K562 (cell line): ENCODE data around the gene DUSP28. TPM values are rescaled to one million over a fixed set of nuclear protein-coding genes. Genes with fewer than 3 reads are reported as not detected.
A peak's percentile ranks its signal among the peaks of the same experiment; 100 is the strongest.

Experiments used
- FIP1L1 ChIP-seq: fragments of 200-400 bp; formaldehyde crosslinking; IDR thresholded peaks from 2 replicates; pipeline ENCODE4 v1.6.1; 2018; ENCODE audit warnings: mild to moderate bottlenecking, low read depth, low read length; ENCODE audit not compliant: poor library complexity, severe bottlenecking
- HDAC1 ChIP-seq, 2 experiments: fragments of 450-650 bp; IDR thresholded peaks; 2 replicates each; pipeline ENCODE4 v1.6.1; 2016 to 2017; ENCODE audit warnings: inconsistent platforms in 1 of 2, mild to moderate bottlenecking in 1 of 2, moderate library complexity in 1 of 2
- HDAC3 ChIP-seq: fragments of 450-650 bp; IDR thresholded peaks from 2 replicates; pipeline ENCODE4 v1.6.1; 2018; ENCODE audit warnings: borderline replicate concordance, mild to moderate bottlenecking, moderate library complexity; ENCODE audit not compliant: partially characterized antibody
- KAT7 ChIP-seq: sonication (generic); formaldehyde crosslinking; IDR thresholded peaks from 2 replicates; pipeline ENCODE4 v1.8.0; 2022; ENCODE audit warnings: missing genetic modification reagents, mild to moderate bottlenecking, borderline replicate concordance
- KDM1A ChIP-seq, 2 experiments: fragments of 450-650 bp; IDR thresholded peaks; 2 replicates each; pipeline ENCODE4 v1.6.1; 2016; ENCODE audit warnings: mild to moderate bottlenecking in 2 of 2
- MAX ChIP-seq: sonication (generic); formaldehyde crosslinking; IDR thresholded peaks from 2 replicates; pipeline ENCODE4 v1.9.0; 2022; ENCODE audit warnings: mild to moderate bottlenecking, missing genetic modification reagents
- MAZ ChIP-seq, 2 experiments: fragments of 450-650 bp in 1 of 2; sonication (generic) in 1 of 2; formaldehyde crosslinking; IDR thresholded peaks in 1 of 2; conservative IDR thresholded peaks in 1 of 2; 2 replicates each; pipeline versions ENCODE4 v1.4.0 to v1.5.0; 2020; ENCODE audit warnings: mild to moderate bottlenecking in 1 of 2, missing genetic modification reagents in 1 of 2
- MGA ChIP-seq: fragments of 450-650 bp; IDR thresholded peaks from 2 replicates; pipeline ENCODE4 v1.6.1; 2016; ENCODE audit warnings: mild to moderate bottlenecking, moderate library complexity
- MNT ChIP-seq, 2 experiments: fragments of 450-650 bp; conservative IDR thresholded peaks; 2 replicates each; pipeline ENCODE4 v1.6.1; 2017; ENCODE audit warnings: mild to moderate bottlenecking in 2 of 2, moderate library complexity in 2 of 2
- ZBED1 ChIP-seq: IDR thresholded peaks from 2 replicates; pipeline ENCODE4 v1.6.1; 2014
- polyA plus RNA-seq, 8 experiments: library from polyadenylated mRNA; depleted of rRNA in 4 of 8; stranded (reverse) in 5 of 8; unstranded in 3 of 8; fragments of >200 nt; fragmentation: Nextera tagmentation in 2 of 8; fragmentation: Illumina TruSeq in 1 of 8; extraction: Ambion mirVana in 2 of 8; extraction: Trizol in 1 of 8; gene quantifications; 2 replicates each; pipeline versions ENCODE4 v1.2.1 to v1.2.3, GENCODE V29; 2011 to 2014; ENCODE audit warnings: inconsistent platforms in 1 of 8, missing spikeins in 1 of 8
- total RNA-seq, 7 experiments: library from RNA; depleted of rRNA in 6 of 7; stranded (reverse); fragments of >200 nt in 6 of 7; fragmentation: Illumina TruSeq in 2 of 7; extraction: Trizol in 2 of 7; gene quantifications; 2 replicates each; pipeline versions ENCODE4 v1.2.1 to v1.2.3, GENCODE V29; 2011 to 2021; ENCODE audit warnings: low replicate concordance in 1 of 7

The DUSP28 gene
- total and polyA plus RNA-seq, 9 of the 15 experiments (the other 6 are each of a cell fraction or from before 2014, with no cell fraction given): 2.8 to 8.1 (median 4.2) TPM

GRCh38 chr2:240567872-240568677, 7.9 kb downstream of the DUSP28 start, which contains the start of gene RNPEPL1 (continued):
- peak; percentile 63 for TF ChIP-seq MAX
- peak; percentile 64; the same call in 1 of the 2 replicates for TF ChIP-seq MGA
- no peak for TF ChIP-seq HDAC3
- no peak for TF ChIP-seq FIP1L1
- TF ChIP-seq MAZ (CRISPR knock-in tag; conservative IDR thresholded peaks at IDR 0.05 in 1 of 2, IDR thresholded peaks at IDR 0.05 in 1 of 2): 0 out of 4 replicates have a peak, but pooled peaks of 1 of the 2 experiments have one; percentile 19
- no peak for TF ChIP-seq ZBED1
- 0 out of 2 replicates have a peak, but pooled peaks have one; percentile 16 for TF ChIP-seq KAT7
- no peak for TF ChIP-seq KDM1A (IDR thresholded peaks at IDR 0.05)
- TF ChIP-seq MNT (conservative IDR thresholded peaks at IDR 0.05): peak; percentile 58 to 62
- peak in 1 of 2 experiments; percentile 56; a peak in 1 of 4 replicates for TF ChIP-seq HDAC1 (IDR thresholded peaks at IDR 0.05)
